Esophagus squamous epithelium (tissue), 4 donors: ENCODE measurements around the gene RSAD2.

Source experiments
- POLR2A ChIP-seq, 4 donors: fragments of 450-650 bp; IDR thresholded peaks; one replicate each; pipeline ENCODE4 v1.6.1; 2017; ENCODE audit warnings: antibody characterized with exemption in 4 of 4, mild to moderate bottlenecking in 4 of 4, moderate library complexity in 3 of 4
- TF ChIP-seq, protein P1 (sequence below), 6 experiments: fragments of 450-650 bp in 4 of 6; fragments of 200-600 bp in 2 of 6; sonication (generic) in 2 of 6; IDR thresholded peaks; one replicate each; pipeline ENCODE4 v1.5.1; 2016 to 2019; ENCODE audit warnings: antibody characterized with exemption in 6 of 6, mild to moderate bottlenecking in 4 of 6, moderate library complexity in 4 of 6

DNA sequence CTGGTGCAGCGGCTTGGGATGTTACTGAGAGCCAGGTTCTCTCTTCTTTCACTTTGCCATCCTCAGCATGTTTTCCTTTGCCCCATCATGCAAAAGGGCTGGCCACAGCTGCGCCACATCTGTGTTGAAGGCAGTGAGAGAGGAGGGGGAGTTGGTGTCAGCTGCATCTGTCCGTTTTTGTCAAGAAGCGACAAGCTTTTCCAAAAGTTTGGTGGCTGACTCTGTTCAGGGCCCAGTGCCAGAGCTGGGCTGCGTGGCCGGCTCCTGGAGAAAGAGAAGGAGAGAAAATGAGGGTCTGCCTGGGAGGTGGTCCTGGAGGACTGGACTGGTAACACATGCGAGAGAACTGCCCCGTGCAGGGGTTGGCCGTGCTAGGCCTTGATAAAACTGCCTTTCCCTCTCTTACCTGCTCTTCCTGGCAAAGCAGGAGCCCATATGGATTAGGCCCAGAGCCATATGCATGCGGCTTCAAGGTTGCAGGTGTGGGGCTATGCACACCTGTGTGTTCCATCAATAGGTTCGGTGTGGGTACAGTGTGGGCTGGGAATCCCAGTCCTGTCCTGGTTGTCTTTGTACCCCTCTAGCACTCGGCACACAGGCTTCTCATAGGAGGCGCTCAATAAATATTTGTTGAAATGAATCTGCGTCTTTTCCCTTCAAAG is 48.6 kb downstream of the RSAD2 start:
- TF ChIP-seq, protein P1, sequence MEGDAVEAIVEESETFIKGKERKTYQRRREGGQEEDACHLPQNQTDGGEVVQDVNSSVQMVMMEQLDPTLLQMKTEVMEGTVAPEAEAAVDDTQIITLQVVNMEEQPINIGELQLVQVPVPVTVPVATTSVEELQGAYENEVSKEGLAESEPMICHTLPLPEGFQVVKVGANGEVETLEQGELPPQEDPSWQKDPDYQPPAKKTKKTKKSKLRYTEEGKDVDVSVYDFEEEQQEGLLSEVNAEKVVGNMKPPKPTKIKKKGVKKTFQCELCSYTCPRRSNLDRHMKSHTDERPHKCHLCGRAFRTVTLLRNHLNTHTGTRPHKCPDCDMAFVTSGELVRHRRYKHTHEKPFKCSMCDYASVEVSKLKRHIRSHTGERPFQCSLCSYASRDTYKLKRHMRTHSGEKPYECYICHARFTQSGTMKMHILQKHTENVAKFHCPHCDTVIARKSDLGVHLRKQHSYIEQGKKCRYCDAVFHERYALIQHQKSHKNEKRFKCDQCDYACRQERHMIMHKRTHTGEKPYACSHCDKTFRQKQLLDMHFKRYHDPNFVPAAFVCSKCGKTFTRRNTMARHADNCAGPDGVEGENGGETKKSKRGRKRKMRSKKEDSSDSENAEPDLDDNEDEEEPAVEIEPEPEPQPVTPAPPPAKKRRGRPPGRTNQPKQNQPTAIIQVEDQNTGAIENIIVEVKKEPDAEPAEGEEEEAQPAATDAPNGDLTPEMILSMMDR (IDR thresholded peaks at IDR 0.05) = no peak
- TF ChIP-seq POLR2A (IDR thresholded peaks at IDR 0.05) = no peak
